Pancreas (tissue), 10 donors: ENCODE data around the gene FRYL. TPM values are rescaled to one million over a fixed set of nuclear protein-coding genes. Genes with fewer than 3 reads are reported as not detected.

Experiments used
- ATAC-seq, 4 donors: fragments of 200-7000 bp; cut with Tn5 transposase; one replicate each; pipeline versions ENCODE4 v1.8.0 to v1.9.1; 2020; ENCODE audit warnings: mild to moderate bottlenecking in 4 of 4, moderate library complexity in 4 of 4
- DNase-seq, 6 donors: peaks; one replicate each; pipeline ENCODE4 v3.0.0-alpha.2; 2020
- FAIRE-seq: peaks from 2 replicates; lab custom pipeline; 2012; peaks lifted over from hg19 to GRCh38; lab: Jason Lieb, UNC
- H3K27ac ChIP-seq, 4 donors: fragments of 200-600 bp; sonication (generic); 1 replicate in 3 of 4; 2 replicates in 1 of 4; pipeline versions ENCODE4 v1.5.0 to v1.8.0; 2020
- H3K27me3 ChIP-seq, 4 donors: fragments of 200-600 bp; one replicate each; pipeline ENCODE4 v1.8.0; 2021
- H3K36me3 ChIP-seq, 3 donors: fragments of 200-600 bp; sonication (generic) in 1 of 3; one replicate each; pipeline versions ENCODE4 v1.5.0 to v1.8.0; 2020 to 2021
- H3K4me1 ChIP-seq, 3 donors: fragments of 200-600 bp; one replicate each; pipeline ENCODE4 v1.8.0; 2021
- H3K4me3 ChIP-seq, 4 donors: fragments of 200-600 bp; sonication (generic) in 2 of 4; one replicate each; pipeline versions ENCODE4 v1.5.0 to v1.8.0; 2020 to 2021
- H3K9me3 ChIP-seq, 4 donors: fragments of 200-600 bp; one replicate each; pipeline ENCODE4 v1.8.0; 2021
- WGBS, 2 donors: extraction: QIAGEN DNeasy Blood & Tissue Kit; methylation state at CpG; one replicate each; pipeline ENCODE4 v1.1.7; 2013; 5-methylcytosine and 5-hydroxymethylcytosine counted together
- intact Hi-C, 3 donors: fragments of 100-400 bp; cut with DNase I; formaldehyde crosslinking; loops; one replicate each; pipeline versions ENCODE4 v1.11.1 to v1.14.2; 2022
- polyA plus RNA-seq, 2 donors: library from polyadenylated mRNA; stranded (reverse); fragments of 200-250 nt; gene quantifications; one replicate each; pipeline ENCODE4 v1.2.3, GENCODE V29; 2013
- total RNA-seq, 6 donors: library from RNA; stranded (reverse); fragmentation: NEBNext Ultra II Directional in 4 of 6; extraction: Animal tissue kit (Norgen Biotek cat#: 25700) in 4 of 6; gene quantifications; one replicate each; pipeline versions ENCODE4 v1.2.1 to v1.2.4, GENCODE V29; 2021 to 2023
- TF ChIP-seq, protein P1 (sequence below), 4 donors: fragments of 200-600 bp; sonication (generic) in 3 of 4; IDR thresholded peaks; one replicate each; pipeline versions ENCODE4 v1.5.0 to v1.8.0; 2021; ENCODE audit warnings: antibody characterized with exemption in 4 of 4
- donor health status: healthy with polysubstance abuse.
- donor health status: DM: no; HTN: no; CAD: no; lungs with moderate emphysema.
- donor health status: DM: no; HTN: no; CAD: no.
- donor health status: control.
- donor health status: control.
- donor health status: Bipolar disorder and iron deficiency.
- donor health status: DM: yes; HTN: yes; CAD: no.
- donor health status: DM: no; HTN: no; CAD: no.
- donor health status: DM: no; HTN: no; CAD: no.
- donor health status: DM: yes; HTN: yes; CAD: no.

FRYL gene
- total and polyA plus RNA-seq, 8 donors, result 9.1 to 38.7 (median 20.7) TPM

DNA sequence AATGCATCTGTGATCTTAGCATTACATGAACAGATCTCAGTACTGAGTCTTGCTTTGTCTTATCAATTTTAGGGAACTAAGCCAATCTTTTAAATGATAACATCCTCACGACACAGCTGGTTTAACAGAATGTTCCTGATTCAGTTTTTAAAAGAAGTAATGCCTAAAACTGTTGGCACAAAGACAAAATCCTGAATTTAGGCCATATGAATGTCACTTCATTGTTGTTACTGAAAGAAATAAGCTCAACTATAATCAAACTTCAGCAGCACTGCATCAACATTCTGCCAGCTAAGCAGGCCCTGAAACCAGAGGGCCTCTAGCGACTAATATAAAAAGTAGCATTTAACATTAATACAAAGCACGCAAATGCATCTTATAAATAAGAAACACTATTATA is 130.6 kb downstream of the FRYL start:
- ATAC-seq, result no peak
- no peak overlapping the region for H3K27ac ChIP-seq
- H3K9me3 ChIP-seq, result no peaks in the 10 kb centered on the region
- DNase-seq, result no peak
- no peak for FAIRE-seq
- TF ChIP-seq, protein P1, sequence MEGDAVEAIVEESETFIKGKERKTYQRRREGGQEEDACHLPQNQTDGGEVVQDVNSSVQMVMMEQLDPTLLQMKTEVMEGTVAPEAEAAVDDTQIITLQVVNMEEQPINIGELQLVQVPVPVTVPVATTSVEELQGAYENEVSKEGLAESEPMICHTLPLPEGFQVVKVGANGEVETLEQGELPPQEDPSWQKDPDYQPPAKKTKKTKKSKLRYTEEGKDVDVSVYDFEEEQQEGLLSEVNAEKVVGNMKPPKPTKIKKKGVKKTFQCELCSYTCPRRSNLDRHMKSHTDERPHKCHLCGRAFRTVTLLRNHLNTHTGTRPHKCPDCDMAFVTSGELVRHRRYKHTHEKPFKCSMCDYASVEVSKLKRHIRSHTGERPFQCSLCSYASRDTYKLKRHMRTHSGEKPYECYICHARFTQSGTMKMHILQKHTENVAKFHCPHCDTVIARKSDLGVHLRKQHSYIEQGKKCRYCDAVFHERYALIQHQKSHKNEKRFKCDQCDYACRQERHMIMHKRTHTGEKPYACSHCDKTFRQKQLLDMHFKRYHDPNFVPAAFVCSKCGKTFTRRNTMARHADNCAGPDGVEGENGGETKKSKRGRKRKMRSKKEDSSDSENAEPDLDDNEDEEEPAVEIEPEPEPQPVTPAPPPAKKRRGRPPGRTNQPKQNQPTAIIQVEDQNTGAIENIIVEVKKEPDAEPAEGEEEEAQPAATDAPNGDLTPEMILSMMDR (IDR thresholded peaks at IDR 0.05), result no peak
- intact Hi-C loops, result no loop called here
- no peaks in the 10 kb centered on the region for H3K36me3 ChIP-seq
- H3K4me3 ChIP-seq, result no peak overlapping the region
- H3K4me1 ChIP-seq, result peaks cover 0 to 11% (median 9%) of the 10 kb centered on the region in 3 donors
- WGBS, 2 donors, result 66 to 68% methylated on average over 3 of the region's 3 CpGs
- no peaks in the 10 kb centered on the region for H3K27me3 ChIP-seq

DNA sequence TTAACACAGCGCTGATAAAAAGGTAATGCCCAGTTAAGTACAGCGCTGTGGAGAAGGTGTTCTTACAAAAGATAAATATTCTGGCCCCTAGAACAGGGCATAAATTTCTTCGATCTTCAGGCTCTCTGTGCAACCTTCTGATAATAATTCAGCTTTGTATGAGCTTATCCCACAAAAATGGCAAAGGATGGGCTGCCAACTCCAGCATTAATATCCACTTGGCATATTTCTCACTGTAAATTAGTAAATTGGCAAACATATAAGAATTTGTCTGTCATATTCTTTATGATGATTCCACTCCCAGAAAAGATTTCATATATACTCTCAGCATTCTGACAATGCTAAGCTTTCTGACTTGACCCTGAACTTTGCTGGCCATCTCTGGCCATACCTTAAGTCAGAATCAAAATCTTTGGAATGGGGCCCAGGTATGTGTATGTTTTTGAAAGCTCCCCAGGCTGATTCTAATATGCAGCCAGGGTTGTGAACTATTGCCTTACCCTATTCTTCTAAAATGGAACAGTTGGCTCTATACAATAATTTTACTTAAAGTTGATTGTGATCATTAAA is 134.8 kb downstream of the FRYL start:
- WGBS, 2 donors, result 92 to 93% methylated on average over 3 of the region's 3 CpGs

DNA sequence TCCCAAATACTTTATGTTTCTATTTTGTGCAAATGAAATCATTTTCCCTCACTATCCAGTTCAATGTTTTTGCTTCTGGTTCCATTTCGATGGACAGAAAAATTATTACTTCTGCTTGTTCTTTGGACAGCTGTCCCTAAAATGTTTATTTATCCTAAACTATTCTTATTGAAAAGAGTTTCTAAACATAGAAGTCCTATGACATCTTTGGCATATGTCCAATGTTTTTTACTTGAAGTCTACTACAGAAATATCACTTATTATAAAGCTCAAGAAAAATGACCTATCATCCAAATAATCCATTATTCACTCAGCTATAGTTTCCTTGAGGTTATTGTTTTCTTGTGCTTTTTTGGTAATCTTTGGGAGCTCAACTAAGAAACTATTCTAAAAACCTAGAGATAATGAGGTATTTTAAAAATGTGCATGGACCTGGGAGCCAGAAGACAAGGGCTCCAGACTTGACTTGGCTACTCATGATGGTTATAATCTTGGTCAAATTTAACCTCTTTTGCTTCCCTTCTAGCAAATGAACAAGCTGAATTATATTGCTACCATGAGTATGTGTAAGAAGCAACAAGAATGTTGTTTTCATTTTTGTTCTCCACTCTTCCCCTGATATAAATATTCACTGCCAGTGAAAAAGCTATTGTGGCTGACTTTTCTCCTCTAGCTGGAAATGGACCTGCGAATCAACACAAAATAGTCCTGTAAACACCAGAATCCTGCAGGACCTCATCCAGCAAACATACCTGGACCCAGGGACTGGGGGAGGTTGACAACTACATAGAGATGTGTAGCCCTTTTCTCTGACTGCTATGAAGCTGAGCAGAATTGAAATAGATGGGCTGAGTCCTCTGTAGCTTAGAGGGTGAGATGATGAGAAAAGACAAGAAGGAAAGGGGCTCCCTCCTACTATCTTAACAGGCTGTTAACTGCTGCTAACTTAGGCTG is 137.4 kb downstream of the FRYL start:
- no peak for FAIRE-seq
- Histone ChIP-seq H3K27ac (no peak overlapping the region), H3K4me3 (no peak overlapping the region), H3K27me3 (no peaks in the 10 kb centered on the region), H3K36me3 (no peaks in the 10 kb centered on the region), H3K9me3 (no peaks in the 10 kb centered on the region), H3K4me1 (peaks cover 3 to 8% (median 6%) of the 10 kb centered on the region in 3 donors)
- ATAC-seq, result no peak
- WGBS, 2 donors, result 68 to 73% methylated on average over 2 of the region's 2 CpGs
- TF ChIP-seq, protein P1 (IDR thresholded peaks at IDR 0.05), result no peak
- intact Hi-C loops, result no loop called here
- DNase-seq, result no peak

More for the DNA sequence above, 134.8 kb downstream of the FRYL start:
- ATAC-seq (no peak), FAIRE-seq (no peak), DNase-seq (no peak)
- Histone ChIP-seq H3K36me3 (no peaks in the 10 kb centered on the region), H3K27me3 (no peaks in the 10 kb centered on the region), H3K9me3 (no peaks in the 10 kb centered on the region), H3K4me1 (peaks cover 3 to 8% (median 6%) of the 10 kb centered on the region in 3 donors), H3K4me3 (no peak overlapping the region), H3K27ac (no peak overlapping the region)
- TF ChIP-seq, protein P1 (IDR thresholded peaks at IDR 0.05), result no peak
- intact Hi-C loops, result no loop called here

DNA sequence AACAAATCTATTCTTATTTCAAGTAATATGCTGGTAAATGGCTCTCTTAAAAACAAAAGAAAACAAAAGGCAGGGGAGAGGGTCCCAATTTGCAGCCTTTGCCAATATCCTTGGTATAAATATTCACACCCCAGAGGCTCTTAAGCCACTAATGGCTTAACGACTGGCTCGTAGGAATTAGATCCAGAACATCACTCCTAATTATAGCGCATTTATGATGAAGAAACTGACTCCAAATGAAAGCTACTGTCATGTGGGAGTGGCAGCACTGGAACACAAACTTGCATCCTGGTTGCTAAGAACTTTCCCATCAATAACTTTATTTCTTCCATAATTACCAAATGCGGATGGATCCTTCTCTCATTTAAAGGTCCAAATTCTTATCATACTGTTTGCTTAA is 138.7 kb downstream of the FRYL start:
- WGBS, 2 donors, result 90 to 92% methylated on average over 4 of the region's 4 CpGs
- Histone ChIP-seq H3K4me1 (peaks cover 3 to 8% (median 6%) of the 10 kb centered on the region in 3 donors), H3K27me3 (no peaks in the 10 kb centered on the region), H3K9me3 (no peaks in the 10 kb centered on the region), H3K36me3 (no peaks in the 10 kb centered on the region), H3K4me3 (no peak overlapping the region), H3K27ac (no peak overlapping the region)
- no peak for ATAC-seq
- no peak for DNase-seq
- TF ChIP-seq, protein P1 (IDR thresholded peaks at IDR 0.05), result no peak
- FAIRE-seq, result no peak
- intact Hi-C loops, result no loop called here
